Stimulated activated CD4-positive, alpha-beta T cell treated with anti-CD3 and anti-CD28 coated beads, Interleukin-1b, Interleukin-23, amount 100 ng/mL, for 24 hours (primary cell): ENCODE measurements around the gene CFAP221.
A peak's percentile ranks its signal among the peaks of the same experiment; 100 is the strongest.

Source experiments
- DNase-seq, 4 experiments: peaks; one replicate each; pipeline ENCODE4 v3.0.0-alpha.2; 2020; ENCODE audit warnings: low read depth in 4 of 4, low spot score in 1 of 4

The CFAP221 gene

GRCh38 chr2:119697290-119698020 is 153.2 kb downstream of the CFAP221 start:
- DNase-seq, result peak in 1 of 4 experiments; percentile 25

- no peak for DNase-seq
Measured at GRCh38 chr2:119698246-119698645, 154.0 kb downstream of the CFAP221 start.

DNA sequence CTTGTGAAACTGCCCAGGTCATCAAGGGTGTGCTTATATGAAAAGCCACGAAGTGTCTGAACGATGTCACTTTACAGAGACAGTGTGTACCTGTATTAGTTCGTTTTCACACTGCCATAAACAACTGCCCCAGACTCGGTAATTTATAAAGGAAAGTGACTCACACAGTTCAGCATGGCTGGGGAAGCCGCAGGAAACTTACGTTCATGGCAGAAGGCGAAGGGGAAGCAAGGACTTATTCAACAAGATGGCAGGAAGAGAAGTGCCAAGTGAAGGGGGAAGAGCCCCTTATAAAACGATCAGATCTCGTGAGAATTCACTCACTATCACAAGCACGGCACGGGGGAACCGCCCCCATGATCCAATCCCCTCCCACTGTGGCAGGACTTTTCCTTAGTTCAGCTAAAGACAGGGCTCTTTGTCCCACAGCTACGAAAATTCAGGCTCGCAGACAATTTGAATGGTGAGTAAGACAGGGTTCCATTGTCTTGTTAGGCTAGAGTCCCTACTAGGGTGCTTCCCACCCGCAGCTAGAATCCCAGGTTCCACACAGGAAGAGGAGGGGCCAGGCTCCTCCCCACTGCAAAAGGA is 154.9 kb downstream of the CFAP221 start:
- no peak for DNase-seq

- DNase-seq, result no peak
Measured at GRCh38 chr2:119700866-119701265, 156.6 kb downstream of the CFAP221 start.

DNA sequence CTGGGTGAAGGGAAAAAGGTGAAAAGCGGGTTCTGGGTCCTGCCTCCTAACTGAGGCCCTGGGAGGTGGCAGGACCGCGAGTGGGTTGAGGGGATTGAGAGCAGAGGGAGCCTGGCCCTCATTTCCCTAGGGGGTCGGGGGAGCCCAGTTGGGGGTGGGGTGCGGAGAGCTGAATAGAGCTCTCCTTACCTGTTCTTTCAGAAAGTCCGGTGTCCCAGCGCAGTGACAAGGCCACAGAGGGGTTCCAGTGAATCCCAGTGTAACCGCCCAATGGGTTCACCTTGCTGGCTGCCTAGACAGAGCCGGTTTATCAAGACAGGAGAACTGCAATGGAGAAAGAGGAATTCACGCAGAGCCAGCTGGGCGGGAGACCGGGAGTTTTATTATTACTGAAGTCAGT is 157.1 kb downstream of the CFAP221 start:
- no peak for DNase-seq

DNA sequence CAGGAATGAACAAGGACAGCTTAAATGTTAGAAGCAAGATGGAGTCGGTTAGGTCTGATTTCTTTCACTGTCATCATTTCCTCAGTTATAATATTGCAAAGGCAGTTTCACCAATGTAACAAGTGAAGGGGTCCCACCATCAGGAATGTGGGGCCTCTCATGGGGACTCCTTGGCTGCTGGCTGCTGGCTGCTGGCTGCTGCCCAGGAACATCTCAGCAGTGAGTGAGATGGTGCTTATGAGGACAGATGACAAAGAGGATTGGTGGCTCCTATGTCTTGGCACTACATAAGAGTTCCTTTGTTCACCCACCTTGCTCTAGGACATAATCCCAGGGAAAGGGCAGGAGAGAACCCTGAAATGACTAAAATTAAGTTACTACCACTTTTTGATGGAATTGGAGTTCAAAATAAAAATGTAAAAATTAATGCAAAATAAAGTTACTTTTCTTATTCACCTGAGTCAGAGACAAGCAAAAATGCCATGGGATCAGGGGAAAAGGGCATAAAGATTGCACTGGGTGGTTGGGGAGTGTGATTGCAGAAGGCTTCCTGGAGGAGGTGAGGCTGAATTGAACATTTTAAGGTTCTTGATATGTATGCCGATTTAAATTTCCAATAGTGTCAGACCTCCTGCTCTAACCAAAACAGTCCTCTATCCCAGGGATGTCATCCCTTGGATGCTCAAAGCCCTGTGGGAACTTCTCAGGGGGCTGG is 158.1 kb downstream of the CFAP221 start:
- DNase-seq, result no peak

DNA sequence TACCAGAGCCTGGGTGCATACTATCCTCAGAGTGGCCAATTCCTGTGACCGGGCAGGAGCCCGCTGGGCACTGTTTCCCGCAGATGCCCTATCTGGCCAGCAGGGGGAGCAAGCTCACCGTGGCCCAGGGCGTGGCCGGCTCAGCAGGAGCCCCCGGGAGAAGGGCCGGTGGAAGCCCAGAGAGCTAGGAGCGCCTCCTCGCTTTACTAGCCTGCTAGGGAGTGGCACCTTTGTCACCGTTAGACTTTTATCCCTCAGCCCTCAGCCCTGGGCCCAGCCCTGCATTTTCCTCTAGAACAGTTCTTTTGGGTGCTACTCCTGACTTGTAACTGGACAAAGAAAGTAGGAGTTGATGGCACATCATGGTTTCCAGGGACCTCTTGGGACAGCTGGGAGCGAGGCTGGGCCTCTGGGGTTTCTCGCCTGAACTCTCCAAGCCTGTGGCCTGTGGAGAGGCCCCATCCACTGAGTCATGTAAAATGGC is 158.7 kb downstream of the CFAP221 start:
- DNase-seq, result peak; percentile 36 to 52 (median 50)

DNA sequence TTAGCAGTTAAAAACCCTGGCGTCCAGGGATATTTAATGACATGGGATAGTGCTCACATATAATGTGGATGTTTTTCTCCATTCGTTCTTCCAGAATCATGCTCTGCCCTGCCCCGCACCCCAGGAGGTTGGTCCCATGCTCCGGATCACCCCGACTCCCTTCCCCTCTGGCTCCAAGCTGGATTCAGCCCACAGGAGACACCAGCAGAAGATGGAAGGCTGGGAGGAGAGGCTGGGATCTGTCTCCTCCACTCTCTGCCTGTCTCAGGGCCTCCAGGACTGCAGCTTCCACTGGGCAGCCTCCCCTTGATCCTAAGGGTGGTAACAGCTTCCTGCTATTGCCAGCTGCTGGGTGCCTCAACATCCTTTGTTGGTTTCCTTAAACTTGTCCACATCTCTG is 159.3 kb downstream of the CFAP221 start:
- no peak for DNase-seq

- DNase-seq, result no peak
Measured at GRCh38 chr2:119704670-119705120, 160.4 kb downstream of the CFAP221 start.

DNA sequence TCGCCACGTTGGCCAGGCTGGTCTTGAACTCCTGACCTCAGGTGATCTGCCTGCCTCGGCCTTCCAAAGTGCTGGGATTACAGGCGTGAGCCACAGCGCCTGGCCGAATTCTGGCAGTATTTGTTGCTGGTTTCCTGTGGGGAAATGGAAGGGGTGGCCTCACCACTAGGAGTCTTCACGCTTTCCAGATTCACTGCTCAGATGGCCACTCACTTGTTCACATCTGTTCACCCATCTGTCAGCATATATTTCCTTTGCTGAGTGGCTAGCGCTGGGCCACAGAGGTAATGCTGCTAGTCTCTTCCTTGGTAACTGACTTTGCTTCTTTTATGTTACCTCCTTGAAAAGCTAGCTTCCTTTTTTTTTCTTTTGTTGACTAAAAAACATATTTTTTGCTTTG is 162.0 kb downstream of the CFAP221 start:
- DNase-seq, result no peak
